Measurements from ENCODE around the gene CD3G.
"Not testable (repeated sequence)": the region's sequence is repeated elsewhere in the genome, so short reads cannot be mapped to it uniquely, and the experiment has no call there.

CD3G gene

GRCh38 chr11:118382954-118383353 lies 38.8 kb downstream of the CD3G start:
- DNase-seq: no peak

GRCh38 chr11:118383657-118384056 lies 39.5 kb downstream of the CD3G start:
- no peak for DNase-seq

GRCh38 chr11:118396097-118396501 lies 52.0 kb downstream of the CD3G start:
- DNase-seq: no peak

- no peak for DNase-seq
These were observed 53.3 kb downstream of the CD3G start for GRCh38 chr11:118397448-118397847.

GRCh38 chr11:118398791-118399559 lies 54.8 kb downstream of the CD3G start:
- no peak for DNase-seq

GRCh38 chr11:118401151-118401879 lies 57.2 kb downstream of the CD3G start, which contains the start of gene ATP5MG:
Gene ATP5MG, plus strand, starts transcription at chr11:118401606. Its CDS starts 60 bp downstream, at chr11:118401666.
- DNase-seq: peak; percentile 35 to 80

- DNase-seq: no peak
These were observed 57.9 kb downstream of the CD3G start for GRCh38 chr11:118401880-118402590.

- not testable (repeated sequence) for DNase-seq
These were observed 58.5 kb downstream of the CD3G start for GRCh38 chr11:118402594-118402993.
